H1 (cell line): ENCODE measurements around the gene IRGQ. TPM values are rescaled to one million over a fixed set of nuclear protein-coding genes. Genes with fewer than 3 reads are reported as not detected.

Experiments
- CTCF ChIA-PET: fragments of 300-600 bp; sonication (Branson Sonifier 250); formaldehyde crosslinking; loops from one replicate; lab custom pipeline; 2021; ENCODE audit not compliant: partially characterized antibody; lab: Charles Lee
- POLR2A ChIA-PET: fragments of 300-600 bp; sonication (Branson Sonifier 250); formaldehyde crosslinking; loops from one replicate; lab custom pipeline; 2021; ENCODE audit warnings: inconsistent platforms; ENCODE audit not compliant: partially characterized antibody; lab: Charles Lee
- DNase-seq, 2 experiments: peaks; one replicate each; pipeline versions ENCODE4 v3.0.0 to v3.0.0-alpha.2; 2010 to 2022; ENCODE audit warnings: low spot score in 2 of 2, low read depth in 1 of 2, mixed read lengths in 1 of 2
- FAIRE-seq: peaks from 2 replicates; lab custom pipeline; 2011; peaks lifted over from hg19 to GRCh38; lab: Jason Lieb, UNC
- H2AFZ ChIP-seq: 2 replicates; pipeline ENCODE4 v1.8.1; 2012; ENCODE audit warnings: low read length, inconsistent platforms
- H2AK5ac ChIP-seq: 2 replicates; pipeline ENCODE4 v1.6.1; 2013; ENCODE audit warnings: low read depth, low read length
- H2BK120ac ChIP-seq: replicated peaks from 2 replicates; pipeline ENCODE3; 2013; ENCODE audit warnings: low read depth, low read length, inconsistent platforms
- H2BK12ac ChIP-seq: 2 replicates; pipeline ENCODE4 v1.6.1; 2013; ENCODE audit warnings: low read depth, low read length
- H2BK15ac ChIP-seq: 2 replicates; pipeline ENCODE4 v1.6.1; 2013; ENCODE audit warnings: low read length
- H2BK20ac ChIP-seq: 2 replicates; pipeline ENCODE4 v1.6.1; 2013; ENCODE audit warnings: low read length
- H2BK5ac ChIP-seq: 2 replicates; pipeline ENCODE4 v1.6.1; 2013; ENCODE audit warnings: low read depth, low read length
- H3K14ac ChIP-seq: 2 replicates; pipeline ENCODE4 v1.6.1; 2013; ENCODE audit warnings: inconsistent platforms; ENCODE audit not compliant: insufficient read length
- H3K18ac ChIP-seq: 2 replicates; pipeline ENCODE4 v1.6.1; 2013; ENCODE audit warnings: low read length; ENCODE audit errors: extremely low read depth
- H3K23ac ChIP-seq: 2 replicates; pipeline ENCODE4 v1.6.1; 2013; ENCODE audit warnings: inconsistent platforms; ENCODE audit not compliant: insufficient read length
- H3K23me2 ChIP-seq: 2 replicates; pipeline ENCODE4 v1.6.1; 2013; ENCODE audit warnings: low read depth, low read length
- H3K27ac ChIP-seq: 2 replicates; pipeline ENCODE4 v1.6.1; 2011; ENCODE audit warnings: low read depth, low read length, inconsistent platforms
- H3K27me3 ChIP-seq, 4 experiments: replicated peaks in 1 of 4; 1 replicate in 1 of 4; 2 replicates in 3 of 4; pipeline versions ENCODE4 v1.6.1 to v1.8.1; 2011 to 2013; ENCODE audit warnings: low read length in 3 of 4, mild to moderate bottlenecking in 3 of 4, inconsistent platforms in 2 of 4, mixed read lengths in 2 of 4, moderate library complexity in 1 of 4; ENCODE audit not compliant: control insufficient read depth in 3 of 4, insufficient read depth in 3 of 4; ENCODE audit errors: extremely low read depth in 1 of 4
- H3K36me3 ChIP-seq, 4 experiments: 2 replicates each; pipeline versions ENCODE4 v1.6.1 to v1.8.1; 2011 to 2013; ENCODE audit warnings: mild to moderate bottlenecking in 4 of 4, low read length in 3 of 4, moderate library complexity in 2 of 4, control low read depth in 1 of 4, inconsistent platforms in 1 of 4; ENCODE audit not compliant: insufficient read depth in 4 of 4, control insufficient read depth in 2 of 4
- H3K4ac ChIP-seq: replicated peaks from 2 replicates; pipeline ENCODE3; 2013; ENCODE audit warnings: low read length, low read depth, mixed read lengths, inconsistent platforms; ENCODE audit not compliant: insufficient read length
- H3K4me1 ChIP-seq, 4 experiments: replicated peaks in 1 of 4; 1 replicate in 1 of 4; 2 replicates in 3 of 4; pipeline versions ENCODE4 v1.6.1 to v1.8.1; 2011 to 2013; ENCODE audit warnings: low read length in 3 of 4, inconsistent platforms in 2 of 4, mixed read lengths in 1 of 4; ENCODE audit not compliant: insufficient read depth in 4 of 4, control insufficient read depth in 3 of 4
- H3K4me2 ChIP-seq, 2 experiments: 2 replicates each; pipeline versions ENCODE4 v1.6.1 to v1.8.1; 2011 to 2013; ENCODE audit warnings: low read depth in 2 of 2, low read length in 2 of 2, control low read depth in 1 of 2, inconsistent platforms in 1 of 2, mild to moderate bottlenecking in 1 of 2; ENCODE audit not compliant: insufficient read depth in 1 of 2
- H3K4me3 ChIP-seq, 4 experiments: fragments of 200-600, 300-600 bp in 1 of 4; sonication (generic), shearing (Covaris generic), sonication (Bioruptor Twin) in 1 of 4; 2 replicates each; pipeline versions ENCODE4 v1.5.1 to v1.8.1; 2011 to 2016; ENCODE audit warnings: low read length in 4 of 4, low read depth in 3 of 4, control low read depth in 2 of 4, inconsistent platforms in 2 of 4, mild to moderate bottlenecking in 2 of 4, mixed read lengths in 1 of 4, moderate library complexity in 1 of 4; ENCODE audit not compliant: insufficient read depth in 2 of 4; ENCODE audit errors: extremely low read depth in 1 of 4
- H3K56ac ChIP-seq: replicated peaks from 2 replicates; pipeline ENCODE3; 2013; ENCODE audit warnings: low read depth, mild to moderate bottlenecking, mixed read lengths, low read length, inconsistent platforms; ENCODE audit not compliant: insufficient read length
- H3K79me1 ChIP-seq: 2 replicates; pipeline ENCODE4 v1.6.1; 2013; ENCODE audit warnings: low read depth, low read length, control low read depth
- H3K79me2 ChIP-seq, 2 experiments: 2 replicates each; pipeline versions ENCODE4 v1.6.1 to v1.8.1; 2012 to 2013; ENCODE audit warnings: low read length in 2 of 2, mild to moderate bottlenecking in 2 of 2, inconsistent platforms in 1 of 2; ENCODE audit not compliant: insufficient read depth in 2 of 2, control insufficient read depth in 1 of 2
- H3K9ac ChIP-seq, 4 experiments: replicated peaks in 1 of 4; 1 replicate in 1 of 4; 2 replicates in 3 of 4; pipeline versions ENCODE4 v1.6.1 to v1.8.1; 2011 to 2013; ENCODE audit warnings: low read depth in 3 of 4, low read length in 3 of 4, control low read depth in 2 of 4, mild to moderate bottlenecking in 2 of 4, moderate library complexity in 2 of 4, inconsistent platforms in 1 of 4; ENCODE audit errors: extremely low read depth in 1 of 4
- H3K9me3 ChIP-seq, 2 experiments: 2 replicates each; pipeline versions ENCODE4 v1.6.1 to v1.8.1; 2012 to 2013; ENCODE audit warnings: mild to moderate bottlenecking in 2 of 2, moderate library complexity in 2 of 2, control low read depth in 1 of 2, inconsistent platforms in 1 of 2, low read depth in 1 of 2, low read length in 1 of 2, mixed read lengths in 1 of 2; ENCODE audit not compliant: insufficient read depth in 2 of 2
- H4K20me1 ChIP-seq, 2 experiments: replicated peaks in 1 of 2; 2 replicates each; pipeline versions ENCODE3 to v1.8.1; 2011 to 2013; ENCODE audit warnings: inconsistent platforms in 2 of 2, low read length in 2 of 2, mild to moderate bottlenecking in 1 of 2; ENCODE audit not compliant: insufficient read depth in 2 of 2, control insufficient read depth in 1 of 2
- H4K5ac ChIP-seq: 2 replicates; pipeline ENCODE4 v1.6.1; 2013; ENCODE audit warnings: low read length, low read depth, mixed read lengths, inconsistent platforms; ENCODE audit not compliant: insufficient read length
- H4K8ac ChIP-seq: 2 replicates; pipeline ENCODE4 v1.8.0; 2013; ENCODE audit warnings: mild to moderate bottlenecking, moderate library complexity, low read length, inconsistent platforms; ENCODE audit not compliant: insufficient read depth; ENCODE audit errors: extremely low read depth
- H4K91ac ChIP-seq: replicated peaks from 2 replicates; pipeline ENCODE3; 2013; ENCODE audit warnings: low read length, mixed read lengths, inconsistent platforms; ENCODE audit not compliant: insufficient read length
- E2F6 ChIP-seq: IDR thresholded peaks from 2 replicates; pipeline ENCODE4 v1.6.1; 2012; ENCODE audit warnings: inconsistent platforms
- EGR1 ChIP-seq: IDR thresholded peaks from 2 replicates; pipeline ENCODE4 v1.6.1; 2011; ENCODE audit warnings: low read depth, low read length, borderline replicate concordance
- GTF2F1 ChIP-seq: IDR thresholded peaks from 2 replicates; pipeline ENCODE4 v1.6.1; 2012; ENCODE audit warnings: low read depth, low read length, improper control_type of control experiment, borderline replicate concordance
- NRF1 ChIP-seq: IDR thresholded peaks from 2 replicates; pipeline ENCODE4 v1.6.1; 2011; ENCODE audit warnings: mild to moderate bottlenecking, low read depth, low read length, improper control_type of control experiment
- PHF8 ChIP-seq: fragments of 200-600 bp; sonication (generic); conservative IDR thresholded peaks from 2 replicates; pipeline ENCODE4 v1.7.1; 2012; ENCODE audit warnings: low read depth, mild to moderate bottlenecking, inconsistent platforms, low read length, moderate library complexity
- RAD21 ChIP-seq, 2 experiments: IDR thresholded peaks in 1 of 2; conservative IDR thresholded peaks in 1 of 2; 2 replicates each; pipeline ENCODE4 v1.6.1; 2011; ENCODE audit warnings: low read depth in 2 of 2, low read length in 2 of 2, improper control_type of control experiment in 1 of 2, inconsistent platforms in 1 of 2, mild to moderate bottlenecking in 1 of 2, moderate library complexity in 1 of 2
- RXRA ChIP-seq: IDR thresholded peaks from 2 replicates; pipeline ENCODE4 v1.6.1; 2011; ENCODE audit warnings: low read depth, mild to moderate bottlenecking, low read length, moderate library complexity; ENCODE audit not compliant: insufficient read depth
- SP4 ChIP-seq: IDR thresholded peaks from 2 replicates; pipeline ENCODE4 v1.6.1; 2012; ENCODE audit warnings: low read length, inconsistent platforms
- SUZ12 ChIP-seq: fragments of 200-600 bp; sonication (generic); IDR thresholded peaks from 2 replicates; pipeline ENCODE4 v1.6.1; 2012; ENCODE audit warnings: mild to moderate bottlenecking, inconsistent platforms, low read length, moderate library complexity, mixed read lengths
- ZNF274 ChIP-seq: IDR thresholded peaks from 2 replicates; pipeline ENCODE4 v1.7.0; 2012; ENCODE audit warnings: low read length, borderline replicate concordance; ENCODE audit errors: extremely low read depth
- whole genome bisulfite sequencing, 2 experiments: shearing (Covaris generic) in 1 of 2; methylation state at CpG; one replicate each; pipeline versions ENCODE4 v1.1.6 to v1.1.7; 2013 to 2015; ENCODE audit warnings: low lambda C conversion rate in 2 of 2, mixed read lengths in 2 of 2, inconsistent platforms in 1 of 2, low coverage in 1 of 2, missing lambda C conversion rate in 1 of 2; ENCODE audit not compliant: insufficient replicate concordance in 2 of 2, insufficient coverage in 1 of 2, insufficient read length in 1 of 2; ENCODE audit errors: extremely low coverage in 1 of 2, missing lambda C conversion rate in 1 of 2; 5-methylcytosine and 5-hydroxymethylcytosine counted together
- polyA plus RNA-seq, 7 experiments: library from polyadenylated mRNA; depleted of rRNA in 3 of 7; stranded (reverse) in 5 of 7; unstranded in 2 of 7; fragments of >200 nt in 5 of 7; fragments of 200-250 nt in 2 of 7; gene quantifications; 1 replicate in 5 of 7; 2 replicates in 1 of 7; 4 replicates in 1 of 7; pipeline versions ENCODE4 v1.2.1 to v1.2.3, GENCODE V29; 2011 to 2013; ENCODE audit warnings: missing spikeins in 2 of 7, mixed read lengths in 2 of 7
- total RNA-seq: library from RNA; stranded (reverse); fragmentation: NEBNext Ultra II Directional; extraction: Animal tissue kit (Norgen Biotek cat#: 25700); gene quantifications from 2 replicates; pipeline ENCODE4 v1.2.1, GENCODE V29; 2021

IRGQ gene
- total and polyA plus RNA-seq, 2 of the 8 experiments (the other 6 are each of a cell fraction or from before 2014, with no cell fraction given): 16.0 to 42.9 TPM

GRCh38 chr19:43561139-43561970, 34.6 kb downstream of the IRGQ start:
- H3K79me2 ChIP-seq: no peaks in the 10 kb centered on the region
- H2BK15ac ChIP-seq: no peak overlapping the region
- H4K8ac ChIP-seq: no peak overlapping the region
- no peak overlapping the region for H4K5ac ChIP-seq
- no peak overlapping the region for H2AK5ac ChIP-seq
- no peak overlapping the region for H2AFZ ChIP-seq
- no peak overlapping the region for H3K4me2 ChIP-seq
- no peak overlapping the region for H2BK5ac ChIP-seq
- no peak overlapping the region for H3K14ac ChIP-seq
- H3K9me3 ChIP-seq: no peaks in the 10 kb centered on the region
- no peak overlapping the region for H3K27ac ChIP-seq
- H4K91ac ChIP-seq: no peak overlapping the region
- DNase-seq: no peak
- H3K27me3 ChIP-seq: no peaks in the 10 kb centered on the region
- H3K56ac ChIP-seq: no peak overlapping the region
- H3K23me2 ChIP-seq: no peaks in the 10 kb centered on the region
- H3K9ac ChIP-seq: no peak overlapping the region
- no peak overlapping the region for H3K23ac ChIP-seq
- H2BK120ac ChIP-seq: no peak overlapping the region
- 89% methylated on average over 12 of the region's 12 CpGs; no CpG with 5 or more reads in 1 of the 2 experiments for WGBS, 2 experiments
- no peaks in the 10 kb centered on the region; the same call in 1 of the 2 replicates for H3K79me1 ChIP-seq
- no peak overlapping the region for H3K4me3 ChIP-seq
- H4K20me1 ChIP-seq: peaks cover 0 to 8% of the 10 kb centered on the region in 2 experiments
- POLR2A ChIA-PET: interaction anchor here (0.6 to 1.1 kb wide), 3 partner anchors 14 to 99 kb away, joined by 3 to 4 read pairs (median 3); partner anchors contain the start of gene XRCC1
- no peak overlapping the region for H3K4ac ChIP-seq
- CTCF ChIA-PET: interaction anchor here (1.2 to 10.7 kb wide), 6 partner anchors 11 to 39 kb away, joined by 3 to 122 read pairs (median 4); partner anchors contain the start of genes IRGQ, PINLYP, XRCC1 and ZNF575
- H3K18ac ChIP-seq: no peak overlapping the region
- H2BK12ac ChIP-seq: no peak overlapping the region
- H2BK20ac ChIP-seq: no peak overlapping the region
- H3K4me1 ChIP-seq: no peaks in the 10 kb centered on the region
- no peak for FAIRE-seq
- peaks cover 0 to 8% (median 0%) of the 10 kb centered on the region in 4 experiments; a peak in 2 of 8 replicates for H3K36me3 ChIP-seq
- no peak for TF ChIP-seq PHF8
- TF ChIP-seq SUZ12: no peak
- TF ChIP-seq RXRA: no peak
- no peak for TF ChIP-seq RAD21 (IDR thresholded peaks at IDR 0.05 in 1 of 2, conservative IDR thresholded peaks at IDR 0.05 in 1 of 2; ENCODE audit: low read depth in 2 of 2, low read length in 2 of 2)
- TF ChIP-seq NRF1: no peak
- TF ChIP-seq SP4: no peak
- TF ChIP-seq E2F6: no peak
- no peak for TF ChIP-seq EGR1
- TF ChIP-seq GTF2F1: no peak
- no peak for TF ChIP-seq ZNF274
